RWPE2 (cell line): ENCODE measurements around the gene JMJD4.

ENCODE experiments used
- ATAC-seq: fragments of 200-7000 bp; cut with Tn5 transposase; 3 replicates; pipeline ENCODE4 v1.9.1; 2021; ENCODE audit warnings: low read depth
- DNase-seq: peaks from one replicate; pipeline ENCODE4 v3.0.0-alpha.2; 2020; ENCODE audit warnings: low spot score
- H3K27ac ChIP-seq: fragments of 450-650 bp; 2 replicates; pipeline ENCODE4 v1.5.1; 2017; ENCODE audit warnings: mild to moderate bottlenecking; ENCODE audit not compliant: poor library complexity, severe bottlenecking
- H3K27me3 ChIP-seq: fragments of 250-450 bp; sonication (Bioruptor Pico); 2 replicates; pipeline ENCODE4 v1.5.1; 2021; ENCODE audit warnings: mild to moderate bottlenecking, moderate library complexity; ENCODE audit not compliant: insufficient read depth, poor library complexity, severe bottlenecking
- H3K36me3 ChIP-seq: fragments of 250-450 bp; sonication (Bioruptor Pico); 2 replicates; pipeline ENCODE4 v1.5.1; 2020; ENCODE audit warnings: low read depth, mild to moderate bottlenecking, moderate library complexity
- H3K4me1 ChIP-seq: fragments of 250-450 bp; sonication (Bioruptor Pico); 2 replicates; pipeline ENCODE4 v1.5.1; 2021; ENCODE audit warnings: mild to moderate bottlenecking, moderate library complexity; ENCODE audit not compliant: insufficient read depth, poor library complexity, severe bottlenecking
- H3K4me3 ChIP-seq: fragments of 250-450 bp; sonication (Bioruptor Pico); 2 replicates; pipeline ENCODE4 v1.5.1; 2021; ENCODE audit warnings: mild to moderate bottlenecking, moderate library complexity; ENCODE audit not compliant: severe bottlenecking
- H3K9me3 ChIP-seq: fragments of 250-450 bp; sonication (Bioruptor Pico); 2 replicates; pipeline ENCODE4 v1.5.1; 2021; ENCODE audit warnings: mild to moderate bottlenecking, moderate library complexity; ENCODE audit not compliant: severe bottlenecking
- TF ChIP-seq, protein P1 (sequence below): fragments of 450-650 bp; IDR thresholded peaks from one replicate; pipeline ENCODE4 v1.5.1; 2017; ENCODE audit warnings: mild to moderate bottlenecking, moderate library complexity; ENCODE audit not compliant: poor library complexity, severe bottlenecking

JMJD4 gene

DNA sequence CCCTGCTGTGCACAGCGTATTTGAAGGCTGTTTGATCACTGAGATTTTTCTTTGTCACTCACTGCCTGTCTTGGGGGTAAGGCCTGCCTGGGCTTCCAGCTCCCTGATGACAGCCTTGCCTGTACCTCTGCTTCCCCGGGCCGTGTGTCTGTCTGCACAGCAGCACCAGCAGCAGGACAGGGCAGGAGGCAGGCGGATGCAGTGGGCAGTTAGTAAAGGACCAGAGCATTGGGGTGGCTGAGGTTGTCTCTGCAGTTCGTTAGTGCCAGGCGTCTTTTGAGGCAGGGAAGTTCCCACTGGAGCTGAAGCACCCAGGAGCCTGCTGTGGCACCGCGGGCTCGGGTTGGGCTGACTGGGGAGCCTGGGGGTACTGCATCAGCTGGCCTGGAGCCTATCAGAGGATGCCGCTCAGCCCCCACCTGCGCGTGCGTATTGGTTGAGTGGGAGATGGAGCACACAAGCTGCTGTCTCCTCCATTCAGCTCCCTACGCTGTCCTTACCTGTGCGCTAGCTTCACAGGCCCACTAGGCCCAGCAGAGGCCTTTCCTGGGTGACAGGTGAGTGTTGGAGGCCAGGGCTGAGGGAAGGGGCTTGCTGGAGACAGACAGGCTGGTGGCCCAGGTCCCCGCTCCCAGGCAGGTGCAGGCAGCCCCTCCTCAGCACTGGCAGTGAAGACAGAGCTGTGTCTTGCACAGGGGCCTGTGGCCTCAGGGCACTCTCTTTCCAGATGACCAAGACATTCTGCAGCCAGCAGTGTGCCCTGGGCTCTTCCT lies 28.3 kb upstream of the JMJD4 start:
- Histone ChIP-seq H3K36me3 (peaks cover 11% of the 10 kb centered on the region; the same call in 1 of the 2 replicates), H3K27ac (peak overlapping the region; percentile 84), H3K4me3 (no peak overlapping the region), H3K27me3 (no peaks in the 10 kb centered on the region), H3K9me3 (no peaks in the 10 kb centered on the region), H3K4me1 (peaks cover 18% of the 10 kb centered on the region)
- DNase-seq (no peak), ATAC-seq (no peak)
- TF ChIP-seq, protein P1, sequence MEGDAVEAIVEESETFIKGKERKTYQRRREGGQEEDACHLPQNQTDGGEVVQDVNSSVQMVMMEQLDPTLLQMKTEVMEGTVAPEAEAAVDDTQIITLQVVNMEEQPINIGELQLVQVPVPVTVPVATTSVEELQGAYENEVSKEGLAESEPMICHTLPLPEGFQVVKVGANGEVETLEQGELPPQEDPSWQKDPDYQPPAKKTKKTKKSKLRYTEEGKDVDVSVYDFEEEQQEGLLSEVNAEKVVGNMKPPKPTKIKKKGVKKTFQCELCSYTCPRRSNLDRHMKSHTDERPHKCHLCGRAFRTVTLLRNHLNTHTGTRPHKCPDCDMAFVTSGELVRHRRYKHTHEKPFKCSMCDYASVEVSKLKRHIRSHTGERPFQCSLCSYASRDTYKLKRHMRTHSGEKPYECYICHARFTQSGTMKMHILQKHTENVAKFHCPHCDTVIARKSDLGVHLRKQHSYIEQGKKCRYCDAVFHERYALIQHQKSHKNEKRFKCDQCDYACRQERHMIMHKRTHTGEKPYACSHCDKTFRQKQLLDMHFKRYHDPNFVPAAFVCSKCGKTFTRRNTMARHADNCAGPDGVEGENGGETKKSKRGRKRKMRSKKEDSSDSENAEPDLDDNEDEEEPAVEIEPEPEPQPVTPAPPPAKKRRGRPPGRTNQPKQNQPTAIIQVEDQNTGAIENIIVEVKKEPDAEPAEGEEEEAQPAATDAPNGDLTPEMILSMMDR, result no peak

DNA sequence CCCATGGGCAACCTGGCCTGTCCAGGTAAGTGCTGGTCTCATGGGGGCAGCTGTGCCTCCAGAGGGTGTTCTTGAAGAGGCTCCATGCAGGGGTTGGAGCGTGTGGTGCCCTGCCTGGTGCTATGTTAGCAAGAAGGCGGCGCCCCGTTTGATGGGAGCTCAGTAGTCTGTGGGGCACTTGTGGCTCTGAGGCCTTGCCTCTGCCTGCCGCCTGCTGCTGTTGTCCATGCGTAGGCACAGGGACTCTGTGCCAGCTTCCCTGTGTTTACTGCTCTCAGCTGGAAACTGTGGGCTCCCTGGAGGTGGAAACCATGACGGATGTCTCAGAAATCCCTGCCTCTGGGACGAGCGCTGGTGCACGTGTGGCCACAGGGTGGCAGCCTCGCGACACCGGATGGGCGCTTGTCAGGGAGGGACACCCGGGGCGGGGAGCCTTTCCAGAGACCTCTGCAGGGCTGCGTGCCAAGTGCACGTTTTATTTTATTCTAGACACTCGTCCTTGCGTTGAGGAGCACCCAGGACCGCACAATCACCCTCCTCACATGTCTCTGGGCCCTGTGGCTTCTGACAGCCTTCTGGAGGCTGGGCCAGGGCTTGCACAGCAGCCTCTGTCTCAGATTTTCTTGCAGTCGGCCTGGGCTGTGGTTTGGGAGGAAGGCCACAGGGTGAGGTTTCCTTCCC lies 27.3 kb upstream of the JMJD4 start:
- H3K4me1 ChIP-seq, result peaks cover 18% of the 10 kb centered on the region

DNA sequence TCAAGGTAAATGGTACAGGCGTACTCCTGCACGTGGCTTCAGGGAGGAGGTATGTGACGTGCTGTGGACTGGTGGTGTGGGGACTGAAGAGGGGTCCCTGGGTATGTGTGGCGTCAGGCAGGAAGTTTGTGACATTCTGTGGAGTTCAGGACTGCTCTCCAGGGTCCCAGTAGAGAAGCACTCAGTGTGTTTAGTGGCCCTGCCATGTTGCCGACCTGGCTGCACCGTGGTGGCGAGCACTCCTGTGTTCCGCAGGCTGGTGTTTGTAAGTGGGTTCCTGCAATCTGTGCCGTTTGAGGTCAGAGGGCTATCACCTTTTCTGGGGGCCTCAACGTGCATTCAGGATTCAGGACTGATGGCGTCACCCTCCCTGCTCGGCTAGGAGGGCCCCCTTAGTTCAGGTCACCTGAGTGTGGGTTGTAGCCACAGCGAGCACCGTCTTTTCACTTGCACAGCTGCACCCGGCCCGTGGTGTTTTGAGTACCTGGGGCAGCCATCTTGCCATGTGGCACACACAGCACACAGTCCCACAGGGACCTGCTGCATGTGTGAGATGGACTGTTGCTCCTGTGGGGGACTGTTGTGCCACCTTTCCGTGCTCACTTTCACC lies 26.6 kb upstream of the JMJD4 start:
- H3K27me3 ChIP-seq, result no peaks in the 10 kb centered on the region
- H3K27ac ChIP-seq, result peak overlapping the region; percentile 84
- H3K36me3 ChIP-seq, result peaks cover 11% of the 10 kb centered on the region; the same call in 1 of the 2 replicates
- ATAC-seq, result no peak
- H3K4me1 ChIP-seq, result peaks cover 18% of the 10 kb centered on the region
- no peak overlapping the region for H3K4me3 ChIP-seq
- TF ChIP-seq, protein P1, result no peak
- DNase-seq, result no peak
- H3K9me3 ChIP-seq, result no peaks in the 10 kb centered on the region

More for the DNA sequence above, 27.3 kb upstream of the JMJD4 start:
- DNase-seq (no peak), ATAC-seq (peak; percentile 43)
- Histone ChIP-seq H3K36me3 (peaks cover 11% of the 10 kb centered on the region; the same call in 1 of the 2 replicates), H3K9me3 (no peaks in the 10 kb centered on the region), H3K27me3 (no peaks in the 10 kb centered on the region), H3K27ac (peak overlapping the region; percentile 84), H3K4me3 (no peak overlapping the region)
- TF ChIP-seq, protein P1, result peak; percentile 78

DNA sequence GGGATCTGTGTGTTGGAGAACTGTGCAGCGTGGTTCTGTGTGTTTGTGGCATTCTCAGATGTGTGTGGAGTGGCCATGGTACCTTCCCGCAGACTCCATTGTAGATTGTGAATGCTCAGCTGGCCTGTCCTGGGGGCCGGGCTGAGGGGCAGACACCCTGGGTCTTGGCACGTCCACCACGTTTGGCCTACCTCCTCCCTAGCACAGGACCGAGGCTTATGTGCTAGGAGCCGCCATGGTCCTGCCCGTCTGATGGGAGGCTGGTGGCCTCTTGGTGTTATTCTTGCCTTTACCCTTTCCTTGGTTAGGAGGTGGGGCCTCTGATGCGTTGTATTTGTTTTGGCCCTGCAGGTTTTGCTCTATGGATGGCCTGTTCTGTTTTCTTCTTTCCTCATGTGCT lies 25.3 kb upstream of the JMJD4 start:
- H3K4me3 ChIP-seq, result no peak overlapping the region
- ATAC-seq, result no peak
- H3K4me1 ChIP-seq, result peaks cover 18% of the 10 kb centered on the region
- TF ChIP-seq, protein P1, result no peak
- peak overlapping the region; percentile 66 for H3K27ac ChIP-seq
- no peaks in the 10 kb centered on the region for H3K27me3 ChIP-seq
- H3K9me3 ChIP-seq, result no peaks in the 10 kb centered on the region
- no peak for DNase-seq
- peaks cover 11% of the 10 kb centered on the region; the same call in 1 of the 2 replicates for H3K36me3 ChIP-seq
